MCF 10A (cell line): ENCODE data around the gene GDF7. TPM values are rescaled to one million over a fixed set of nuclear protein-coding genes. Genes with fewer than 3 reads are reported as not detected.
"Not testable (repeated sequence)": the region's sequence is repeated elsewhere in the genome, so short reads cannot be mapped to it uniquely, and the experiment has no call there.

Experiments
- BruUV-seq: library from RNA; stranded (reverse); fragments of 400-500 nt; replicated peaks from 2 replicates; lab custom pipeline; 2021; lab: Mats Ljungman, UMichigan
- CTCF ChIA-PET: fragments of 300-600 bp; sonication (Branson Sonifier 250); formaldehyde crosslinking; extraction: SDS; loops from one replicate; lab custom pipeline; 2021; ENCODE audit warnings: antibody characterized with exemption, inconsistent platforms; lab: Yijun Ruan, JAX
- POLR2A ChIA-PET: fragments of 300-600, 350-650 bp; sonication (Branson Sonifier 250); formaldehyde crosslinking; extraction: SDS; loops from one replicate; lab custom pipeline; 2020; ENCODE audit warnings: antibody characterized with exemption, inconsistent platforms; lab: Yijun Ruan, JAX
- DNase-seq: peaks from one replicate; pipeline ENCODE4 v3.0.0-alpha.2; 2018; ENCODE audit not compliant: unreplicated experiment
- H3K27ac Mint-ChIP-seq: one replicate; pipeline ENCODE4 v1.8.0; 2022; ENCODE audit warnings: mild to moderate bottlenecking, low read depth, mixed read lengths; ENCODE audit not compliant: unreplicated experiment
- H3K27me3 Mint-ChIP-seq: one replicate; pipeline ENCODE4 v1.8.0; 2022; ENCODE audit warnings: mixed read lengths; ENCODE audit not compliant: insufficient read depth, unreplicated experiment
- H3K36me3 Mint-ChIP-seq: one replicate; pipeline ENCODE4 v1.8.0; 2022; ENCODE audit warnings: mild to moderate bottlenecking, moderate library complexity, mixed read lengths; ENCODE audit not compliant: insufficient read depth, unreplicated experiment
- H3K4me1 Mint-ChIP-seq: one replicate; pipeline ENCODE4 v1.8.0; 2022; ENCODE audit warnings: mixed read lengths; ENCODE audit not compliant: insufficient read depth, unreplicated experiment
- H3K4me3 Mint-ChIP-seq: one replicate; pipeline ENCODE4 v1.8.0; 2022; ENCODE audit warnings: mild to moderate bottlenecking, moderate library complexity, mixed read lengths; ENCODE audit not compliant: unreplicated experiment
- H3K9me3 Mint-ChIP-seq: one replicate; pipeline ENCODE4 v1.8.0; 2022; ENCODE audit warnings: mixed read lengths; ENCODE audit not compliant: unreplicated experiment
- CTCF ChIP-seq: fragments of 200-600 bp; IDR thresholded peaks from one replicate; pipeline ENCODE4 v1.8.0; 2022; ENCODE audit warnings: antibody characterized with exemption, mild to moderate bottlenecking; ENCODE audit not compliant: unreplicated experiment
- intact Hi-C: fragments of 100-400 bp; cut with micrococcal nuclease; formaldehyde crosslinking; loops from 2 replicates; pipeline ENCODE4 v1.14.1; 2022
- total RNA-seq: library from RNA; stranded (reverse); gene quantifications from 2 replicates; pipeline ENCODE4 v1.2.3, GENCODE V29; 2022

The GDF7 gene
- total RNA-seq, 1 experiment from 2014 or later = not detected

GRCh38 chr2:20707601-20708000 is 40.7 kb downstream of the GDF7 start:
- Mint-ChIP-seq H3K4me1 (no peaks in the 10 kb centered on the region), H3K27me3 (no peaks in the 10 kb centered on the region), H3K27ac (no peak overlapping the region), H3K4me3 (no peak overlapping the region), H3K9me3 (peaks cover 4% of the 10 kb centered on the region), H3K36me3 (no peaks in the 10 kb centered on the region)
- POLR2A ChIA-PET = no interaction called here
- TF ChIP-seq CTCF = no peak
- BruUV-seq = no TSS peak
- intact Hi-C loops = no loop called here
- CTCF ChIA-PET = interaction anchor here (0.6 to 1.7 kb wide), 5 partner anchors 23 to 350 kb away, joined by 3 to 7 read pairs (median 3); no protein-coding TSS in a partner anchor
- DNase-seq = no peak

- intact Hi-C loops = not testable (repeated sequence)
These were observed 44.7 kb downstream of the GDF7 start for GRCh38 chr2:20711641-20712040.

GRCh38 chr2:20713585-20713984 is 46.6 kb downstream of the GDF7 start:
- H3K4me3 Mint-ChIP-seq, CTCF ChIA-PET, H3K27me3 Mint-ChIP-seq, intact Hi-C loops, H3K36me3 Mint-ChIP-seq, DNase-seq, H3K9me3 Mint-ChIP-seq, POLR2A ChIA-PET, H3K27ac Mint-ChIP-seq, H3K4me1 Mint-ChIP-seq, BruUV-seq: not testable (repeated sequence)

More at GRCh38 chr2:20711641-20712040, 44.7 kb downstream of the GDF7 start:
- BruUV-seq, H3K27me3 Mint-ChIP-seq, DNase-seq, H3K36me3 Mint-ChIP-seq, H3K4me3 Mint-ChIP-seq, POLR2A ChIA-PET, H3K27ac Mint-ChIP-seq, H3K4me1 Mint-ChIP-seq, H3K9me3 Mint-ChIP-seq: not testable (repeated sequence)
- CTCF ChIA-PET = interaction anchor here (0.7 kb wide), 1 partner anchor 50 kb away, joined by 3 read pairs; no protein-coding TSS in a partner anchor

GRCh38 chr2:20714412-20714811 is 47.5 kb downstream of the GDF7 start:
- H3K4me1 Mint-ChIP-seq, intact Hi-C loops, POLR2A ChIA-PET, H3K27ac Mint-ChIP-seq, H3K27me3 Mint-ChIP-seq, DNase-seq, H3K4me3 Mint-ChIP-seq, CTCF ChIA-PET, H3K36me3 Mint-ChIP-seq, BruUV-seq, H3K9me3 Mint-ChIP-seq: not testable (repeated sequence)

GRCh38 chr2:20716164-20716563 is 49.2 kb downstream of the GDF7 start:
- POLR2A ChIA-PET, CTCF ChIA-PET, H3K27ac Mint-ChIP-seq, intact Hi-C loops, H3K4me1 Mint-ChIP-seq, H3K9me3 Mint-ChIP-seq, BruUV-seq, H3K27me3 Mint-ChIP-seq, DNase-seq, H3K4me3 Mint-ChIP-seq, H3K36me3 Mint-ChIP-seq: not testable (repeated sequence)

GRCh38 chr2:20717641-20718040 is 50.7 kb downstream of the GDF7 start:
- intact Hi-C loops = no loop called here
- no TSS peak for BruUV-seq
- Mint-ChIP-seq H3K9me3 (peaks cover 3% of the 10 kb centered on the region), H3K36me3 (no peaks in the 10 kb centered on the region), H3K4me3 (no peak overlapping the region), H3K27me3 (no peaks in the 10 kb centered on the region), H3K27ac (no peak overlapping the region), H3K4me1 (no peaks in the 10 kb centered on the region)
- TF ChIP-seq CTCF = no peak
- DNase-seq = no peak
- POLR2A ChIA-PET = no interaction called here
- CTCF ChIA-PET = no interaction called here
